HG03095 (cell line): Measurements from ENCODE around the gene CCDC141.

Experiments used
- ATAC-seq: cut with Tn5 transposase; IDR thresholded peaks from one replicate; pipeline ENCODE4 v1.9.1; 2021; ENCODE audit warnings: moderate library complexity; ENCODE audit not compliant: unreplicated experiment

CCDC141 gene

GRCh38 chr2:178796079-178796677 lies 253.8 kb downstream of the CCDC141 start:
- ATAC-seq: no peak

GRCh38 chr2:178787934-178788333 lies 262.0 kb downstream of the CCDC141 start:
- ATAC-seq: no peak

- no peak for ATAC-seq
Measured at GRCh38 chr2:178787155-178787554, 262.8 kb downstream of the CCDC141 start.

GRCh38 chr2:178783889-178784288 lies 266.0 kb downstream of the CCDC141 start:
- no peak for ATAC-seq

DNA sequence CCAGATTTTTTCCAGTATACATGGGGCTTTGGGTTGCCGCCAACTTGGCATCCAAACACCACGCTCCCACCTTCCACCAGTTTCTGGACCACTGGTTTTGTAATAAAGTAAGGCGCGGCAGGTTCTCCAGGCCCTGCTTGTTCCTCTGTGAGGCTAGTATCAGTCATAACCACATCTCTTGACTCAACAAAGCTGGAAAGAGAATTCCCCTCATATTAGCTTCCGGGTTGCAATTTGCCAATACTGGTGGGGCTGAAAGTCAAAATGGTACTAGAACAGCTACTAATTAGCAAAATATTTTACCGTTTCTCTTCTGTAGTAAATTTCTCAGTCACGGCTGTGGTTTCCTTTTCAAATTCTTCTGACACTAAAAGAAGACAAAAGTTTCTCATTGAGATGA lies 267.7 kb downstream of the CCDC141 start:
- ATAC-seq: no peak
